Activated CD4-positive, alpha-beta T cell treated with anti-CD3 and anti-CD28 coated beads, Interleukin-2, amount 10 ng/mL, durations not matched to agents 24 days and 14 days (primary cell): ENCODE data around the gene ADCYAP1R1. TPM values are rescaled to one million over a fixed set of nuclear protein-coding genes. Genes with fewer than 3 reads are reported as not detected.

Source experiments
- DNase-seq: peaks from one replicate; pipeline ENCODE4 v3.0.0; 2022
- H3K27ac Mint-ChIP-seq: one replicate; pipeline ENCODE4 v1.8.0; 2022; ENCODE audit warnings: mild to moderate bottlenecking, mixed read lengths
- H3K27me3 Mint-ChIP-seq: one replicate; pipeline ENCODE4 v1.8.0; 2022; ENCODE audit warnings: mixed read lengths
- H3K36me3 Mint-ChIP-seq: one replicate; pipeline ENCODE4 v1.8.0; 2022; ENCODE audit warnings: low read depth, mild to moderate bottlenecking, mixed read lengths
- H3K4me1 Mint-ChIP-seq: one replicate; pipeline ENCODE4 v1.8.0; 2021; ENCODE audit warnings: mixed read lengths
- H3K4me3 Mint-ChIP-seq: one replicate; pipeline ENCODE4 v1.8.0; 2022; ENCODE audit warnings: mild to moderate bottlenecking, moderate library complexity, mixed read lengths
- H3K9me3 Mint-ChIP-seq: one replicate; pipeline ENCODE4 v1.8.0; 2021; ENCODE audit warnings: mixed read lengths
- intact Hi-C: fragments of 100-400 bp; cut with micrococcal nuclease; formaldehyde crosslinking; loops from one replicate; pipeline ENCODE4 v1.15.1; 2023
- total RNA-seq: library from RNA; stranded (reverse); gene quantifications from 2 replicates; pipeline ENCODE4 v1.2.3, GENCODE V29; 2022

ADCYAP1R1 gene
- total RNA-seq, 1 donor from 2014 or later = not detected

DNA sequence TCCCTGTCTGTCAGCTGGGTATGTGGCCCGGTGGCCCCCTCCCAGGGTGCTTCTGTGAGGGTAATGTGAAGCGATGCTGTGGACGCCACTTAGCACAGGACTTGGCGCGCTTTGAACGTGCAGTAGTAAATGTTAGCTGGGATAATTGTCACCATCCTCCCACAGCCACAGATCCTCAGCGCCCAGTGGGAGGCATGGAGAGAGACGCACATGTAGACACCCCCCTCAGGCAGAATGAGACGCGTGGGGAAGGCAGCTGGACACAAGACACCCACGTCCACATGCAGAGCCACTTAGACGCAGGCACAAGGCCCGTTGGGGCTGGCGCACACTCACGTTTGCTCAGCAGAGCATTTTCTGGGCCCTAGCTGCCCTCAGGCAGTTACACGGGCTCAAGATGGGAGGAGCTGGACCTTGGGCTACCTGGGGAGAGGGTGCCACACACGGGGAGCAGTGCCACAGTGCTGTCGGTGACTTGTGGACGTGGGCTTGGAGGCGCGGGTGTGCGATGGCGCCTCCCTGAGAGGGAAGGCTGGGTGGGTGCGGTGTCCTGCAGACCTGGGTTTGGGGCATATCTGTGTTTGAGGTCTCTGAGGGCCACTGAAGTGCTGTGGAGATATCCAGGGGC is 26.4 kb downstream of the ADCYAP1R1 start:
- no peaks in the 10 kb centered on the region for H3K9me3 Mint-ChIP-seq
- no peak for DNase-seq
- no peaks in the 10 kb centered on the region for H3K36me3 Mint-ChIP-seq
- no peaks in the 10 kb centered on the region for H3K4me1 Mint-ChIP-seq
- H3K4me3 Mint-ChIP-seq = no peak overlapping the region
- intact Hi-C loops = no loop called here
- H3K27ac Mint-ChIP-seq = no peak overlapping the region
- peaks cover 13% of the 10 kb centered on the region for H3K27me3 Mint-ChIP-seq

DNA sequence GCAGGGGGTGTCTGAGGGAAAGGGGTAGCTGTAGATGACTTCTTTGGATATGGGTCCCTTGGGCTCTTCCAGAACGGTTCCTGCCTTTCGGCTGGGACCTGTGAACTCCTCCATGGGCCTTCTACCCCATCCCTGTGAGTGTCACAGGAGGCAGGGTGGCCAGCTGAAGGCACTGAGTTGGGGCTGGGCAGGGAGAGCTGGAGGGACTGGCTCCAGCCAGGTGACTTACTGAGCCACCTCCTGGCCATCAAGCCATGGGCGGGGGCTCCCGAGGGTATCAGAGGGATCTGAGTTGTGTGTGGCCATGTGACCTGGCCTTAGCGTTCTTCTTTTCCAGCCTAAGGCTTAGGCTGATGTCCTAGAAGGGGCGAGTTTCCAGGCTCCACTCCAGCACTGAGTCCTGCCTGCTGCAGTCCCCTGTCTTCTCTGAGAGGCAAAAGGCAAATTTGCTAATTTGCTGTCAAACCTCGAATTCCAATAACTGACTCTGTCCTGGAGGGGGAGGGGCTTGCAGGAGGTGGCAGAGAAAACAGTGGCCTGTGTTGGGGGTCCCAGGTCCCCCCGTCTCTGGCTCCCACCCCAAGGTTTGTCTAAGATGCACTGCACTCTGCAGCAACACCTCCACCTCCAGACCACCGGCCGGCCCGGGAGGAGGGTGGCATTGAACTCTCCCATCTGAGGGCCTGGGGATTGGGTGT is 27.2 kb downstream of the ADCYAP1R1 start:
- no peak overlapping the region for H3K27ac Mint-ChIP-seq
- no peaks in the 10 kb centered on the region for H3K4me1 Mint-ChIP-seq
- H3K36me3 Mint-ChIP-seq = no peaks in the 10 kb centered on the region
- intact Hi-C loops = no loop called here
- H3K27me3 Mint-ChIP-seq = peaks cover 13% of the 10 kb centered on the region
- DNase-seq = no peak
- no peaks in the 10 kb centered on the region for H3K9me3 Mint-ChIP-seq
- H3K4me3 Mint-ChIP-seq = no peak overlapping the region

DNA sequence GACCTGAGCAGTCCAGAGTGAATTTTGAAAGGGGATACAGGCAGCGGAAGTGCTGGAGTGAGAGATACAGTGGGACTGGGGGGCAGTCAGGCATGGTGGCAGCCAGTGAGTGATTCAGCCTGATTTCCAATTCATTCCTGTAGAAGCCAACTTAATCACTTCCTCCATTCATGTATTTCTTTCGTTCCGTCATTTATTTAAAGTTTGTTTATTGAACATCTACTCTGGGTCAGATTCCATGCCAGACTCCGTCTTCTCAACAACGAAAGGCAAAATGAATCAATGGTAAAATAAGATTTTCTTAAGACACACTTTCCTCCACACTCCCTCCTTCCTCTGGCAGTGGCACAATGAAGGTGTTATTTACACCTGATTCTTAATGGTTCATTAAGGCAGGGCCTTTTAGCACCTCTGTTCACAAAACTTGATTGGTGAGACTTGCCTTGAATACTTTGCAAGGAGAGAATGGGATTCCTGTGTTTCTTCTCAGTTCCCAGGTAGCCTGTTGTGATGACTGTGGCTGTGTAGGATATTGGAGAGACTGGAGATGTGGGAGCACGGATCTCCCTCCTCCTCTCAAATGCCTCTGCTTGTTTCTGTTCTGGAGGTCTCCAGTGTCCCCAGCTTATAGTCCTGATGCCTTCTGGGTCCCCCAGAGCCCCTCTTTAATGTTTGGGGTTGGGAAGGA is 27.9 kb downstream of the ADCYAP1R1 start:
- Mint-ChIP-seq H3K4me1 (no peaks in the 10 kb centered on the region), H3K27ac (no peak overlapping the region), H3K27me3 (peaks cover 13% of the 10 kb centered on the region), H3K36me3 (no peaks in the 10 kb centered on the region), H3K9me3 (no peaks in the 10 kb centered on the region), H3K4me3 (no peak overlapping the region)
- intact Hi-C loops = no loop called here
- DNase-seq = no peak

DNA sequence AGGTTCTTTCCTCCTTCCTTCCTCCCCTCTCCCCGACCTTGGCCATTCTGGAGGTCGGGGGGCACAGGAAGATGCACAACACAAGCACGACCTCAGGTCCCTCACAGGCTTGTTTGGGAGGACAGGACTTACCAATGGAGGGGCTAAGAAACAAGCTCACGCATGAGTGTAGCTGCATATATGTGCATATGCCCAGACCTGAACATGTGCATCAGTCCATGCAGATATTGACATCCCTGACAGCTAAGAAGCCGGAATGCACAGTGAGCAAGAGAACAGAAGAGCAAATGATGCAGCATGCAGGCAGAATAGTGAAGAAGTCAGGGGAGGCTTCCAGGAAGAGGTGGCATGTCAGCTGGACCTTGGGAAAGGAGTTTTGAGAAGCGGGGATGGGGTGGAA is 28.7 kb downstream of the ADCYAP1R1 start:
- no peak overlapping the region for H3K27ac Mint-ChIP-seq

DNA sequence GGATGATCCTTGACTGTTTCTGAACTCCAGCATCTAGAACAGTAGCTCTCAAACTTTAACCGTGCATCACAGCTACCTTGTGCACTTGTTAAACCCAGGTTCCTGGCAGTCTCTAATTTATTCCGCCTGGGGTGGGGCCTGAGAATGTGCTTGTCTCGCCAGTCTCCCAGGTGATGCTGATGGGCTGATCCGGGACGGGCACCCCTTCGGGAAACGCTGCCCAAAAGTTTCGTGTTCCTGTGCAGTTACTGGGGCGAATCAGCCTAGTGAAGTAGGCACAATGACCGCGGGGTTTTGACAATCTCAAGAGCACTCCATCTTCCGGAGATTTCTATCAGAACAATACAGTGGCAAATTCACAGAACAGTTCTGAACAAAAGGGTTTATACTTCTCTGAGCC is 29.9 kb downstream of the ADCYAP1R1 start:
- H3K27me3 Mint-ChIP-seq = peaks cover 13% of the 10 kb centered on the region
- H3K4me3 Mint-ChIP-seq = no peak overlapping the region
- no peak overlapping the region for H3K27ac Mint-ChIP-seq
- no peaks in the 10 kb centered on the region for H3K4me1 Mint-ChIP-seq
- DNase-seq = no peak
- intact Hi-C loops = no loop called here
- H3K9me3 Mint-ChIP-seq = no peaks in the 10 kb centered on the region
- H3K36me3 Mint-ChIP-seq = no peaks in the 10 kb centered on the region

More for the DNA sequence above, 28.7 kb downstream of the ADCYAP1R1 start:
- H3K4me1 Mint-ChIP-seq = no peaks in the 10 kb centered on the region
- no peak overlapping the region for H3K4me3 Mint-ChIP-seq
- H3K36me3 Mint-ChIP-seq = no peaks in the 10 kb centered on the region
- DNase-seq = no peak
- H3K27me3 Mint-ChIP-seq = peaks cover 13% of the 10 kb centered on the region
- intact Hi-C loops = no loop called here
- no peaks in the 10 kb centered on the region for H3K9me3 Mint-ChIP-seq

DNA sequence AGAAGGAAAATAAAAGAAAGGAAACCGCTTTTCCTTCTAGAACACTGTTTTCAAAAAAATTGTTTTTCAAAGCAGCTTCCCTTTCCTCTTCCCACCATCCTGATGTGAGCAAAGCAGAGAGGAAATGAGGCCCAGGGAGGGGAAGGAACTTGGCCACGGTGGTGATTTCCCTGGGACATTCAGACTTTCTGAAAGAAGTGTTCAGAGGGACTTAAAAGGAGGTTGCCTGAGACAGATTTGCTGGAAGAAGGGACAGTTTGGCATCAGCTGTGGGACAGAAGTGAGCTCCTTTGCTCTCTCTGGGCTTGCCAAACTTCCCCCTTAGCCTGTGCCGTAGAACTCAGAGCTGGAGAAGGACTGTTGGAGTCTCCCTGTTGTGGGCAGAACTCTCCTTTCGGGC is 30.3 kb downstream of the ADCYAP1R1 start:
- intact Hi-C loops = no loop called here
- no peaks in the 10 kb centered on the region for H3K4me1 Mint-ChIP-seq
- no peaks in the 10 kb centered on the region for H3K36me3 Mint-ChIP-seq
- peaks cover 13% of the 10 kb centered on the region for H3K27me3 Mint-ChIP-seq
- no peak for DNase-seq
- H3K9me3 Mint-ChIP-seq = no peaks in the 10 kb centered on the region
- H3K4me3 Mint-ChIP-seq = no peak overlapping the region
- H3K27ac Mint-ChIP-seq = no peak overlapping the region

DNA sequence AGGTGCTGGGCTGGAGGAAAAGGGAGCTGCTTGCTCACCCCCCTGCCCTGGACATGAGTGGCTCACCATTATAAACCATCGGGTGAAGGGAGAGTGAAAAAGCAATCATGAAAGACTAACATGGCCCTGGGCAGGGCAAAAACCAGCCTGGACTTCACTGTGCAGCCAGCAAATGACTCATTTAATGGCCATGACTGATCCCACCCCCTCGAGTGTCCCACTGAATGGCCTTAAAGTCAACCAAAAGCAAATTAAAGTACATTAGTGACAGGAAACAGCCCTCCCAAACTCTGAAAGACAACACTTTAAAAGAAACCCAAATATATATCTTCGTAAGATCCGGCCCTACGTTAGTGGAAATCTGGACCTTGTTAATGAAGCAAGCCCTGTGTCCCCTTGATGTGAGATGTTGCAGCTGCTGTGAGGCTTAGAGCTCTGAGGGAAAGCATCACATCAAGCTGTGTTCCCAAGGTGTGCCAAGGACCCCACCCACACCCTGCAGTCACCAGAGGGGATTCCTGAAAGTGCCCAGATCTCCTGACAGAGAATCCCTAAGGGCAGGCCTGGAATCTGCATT is 31.2 kb downstream of the ADCYAP1R1 start:
- Mint-ChIP-seq H3K9me3 (no peaks in the 10 kb centered on the region), H3K27me3 (peaks cover 13% of the 10 kb centered on the region), H3K4me3 (no peak overlapping the region), H3K4me1 (no peaks in the 10 kb centered on the region), H3K36me3 (no peaks in the 10 kb centered on the region), H3K27ac (no peak overlapping the region)
- DNase-seq = no peak
- intact Hi-C loops = no loop called here

DNA sequence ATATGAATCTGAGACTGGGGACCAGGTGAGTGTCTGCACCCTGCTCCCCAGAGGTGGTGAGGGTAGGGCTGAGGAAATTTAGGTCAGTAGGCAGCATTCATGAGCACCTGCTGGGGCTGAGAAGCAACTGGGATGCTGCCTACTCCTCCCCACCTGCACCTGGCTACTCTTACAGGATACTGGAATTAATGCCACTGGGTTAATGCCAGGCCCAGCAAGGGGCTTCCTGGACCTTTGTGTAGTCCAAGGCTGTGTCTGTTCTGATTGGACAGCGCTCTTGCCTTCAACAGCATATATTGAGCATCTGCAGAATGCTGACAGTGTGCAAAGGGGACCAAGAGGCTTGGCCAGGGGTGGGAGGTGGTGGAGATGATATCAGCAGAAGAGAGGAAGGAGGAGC is 32.1 kb downstream of the ADCYAP1R1 start:
- no peaks in the 10 kb centered on the region for H3K9me3 Mint-ChIP-seq
- no peaks in the 10 kb centered on the region for H3K4me1 Mint-ChIP-seq
- H3K36me3 Mint-ChIP-seq = no peaks in the 10 kb centered on the region
- H3K4me3 Mint-ChIP-seq = no peak overlapping the region
- no peak for DNase-seq
- intact Hi-C loops = no loop called here
- H3K27me3 Mint-ChIP-seq = peaks cover 13% of the 10 kb centered on the region
- no peak overlapping the region for H3K27ac Mint-ChIP-seq

DNA sequence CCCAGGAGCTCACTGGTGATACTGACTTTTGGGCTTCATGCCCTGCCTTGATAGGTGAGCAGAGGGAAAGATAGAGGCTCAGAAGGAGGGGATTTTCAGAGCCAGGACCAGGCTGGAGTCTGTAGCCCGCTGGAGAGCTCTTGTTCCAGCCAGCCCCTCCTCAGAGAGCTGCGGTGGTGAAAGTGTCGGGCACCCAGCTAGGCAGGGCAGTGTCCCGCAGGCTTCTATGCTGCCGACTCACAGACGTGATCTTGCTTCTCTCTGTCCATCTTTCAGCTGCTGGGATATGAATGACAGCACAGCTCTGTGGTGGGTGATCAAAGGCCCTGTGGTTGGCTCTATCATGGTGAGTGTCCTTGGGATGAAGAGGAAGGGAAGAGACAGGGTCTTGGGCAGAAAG is 35.2 kb downstream of the ADCYAP1R1 start:
- Mint-ChIP-seq H3K27ac (no peak overlapping the region), H3K4me3 (no peak overlapping the region), H3K9me3 (no peaks in the 10 kb centered on the region), H3K27me3 (peaks cover 15% of the 10 kb centered on the region), H3K4me1 (no peaks in the 10 kb centered on the region), H3K36me3 (no peaks in the 10 kb centered on the region)
- no peak for DNase-seq
- intact Hi-C loops = no loop called here

DNA sequence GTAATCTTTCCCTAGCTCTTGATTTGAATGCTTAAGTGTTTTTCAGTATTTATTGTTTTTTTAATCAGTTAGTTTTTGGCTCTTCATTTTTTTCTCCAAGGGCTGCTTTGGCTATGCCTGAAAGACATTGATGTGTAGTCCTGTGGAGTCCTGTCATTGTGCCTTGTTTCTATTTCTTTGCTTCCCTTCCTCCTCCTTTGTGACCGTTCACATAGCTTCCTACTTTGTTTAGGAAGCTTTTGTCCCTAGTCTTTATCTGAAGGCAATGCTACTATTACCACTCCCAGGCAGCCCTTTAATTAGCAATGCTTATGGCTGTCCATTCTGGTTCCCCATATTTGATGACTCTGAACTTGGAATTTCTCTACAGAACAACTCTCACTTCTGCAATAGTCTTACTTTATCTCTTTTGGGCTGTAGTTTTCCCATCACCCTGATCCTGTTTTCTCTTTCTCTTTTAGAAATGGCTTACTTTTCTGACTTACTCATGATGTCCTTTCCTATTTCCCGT is 39.9 kb downstream of the ADCYAP1R1 start:
- Mint-ChIP-seq H3K9me3 (no peaks in the 10 kb centered on the region), H3K4me3 (no peak overlapping the region), H3K27me3 (peaks cover 10% of the 10 kb centered on the region), H3K36me3 (no peaks in the 10 kb centered on the region), H3K4me1 (no peaks in the 10 kb centered on the region), H3K27ac (no peak overlapping the region)
- DNase-seq = no peak
- intact Hi-C loops = no loop called here

DNA sequence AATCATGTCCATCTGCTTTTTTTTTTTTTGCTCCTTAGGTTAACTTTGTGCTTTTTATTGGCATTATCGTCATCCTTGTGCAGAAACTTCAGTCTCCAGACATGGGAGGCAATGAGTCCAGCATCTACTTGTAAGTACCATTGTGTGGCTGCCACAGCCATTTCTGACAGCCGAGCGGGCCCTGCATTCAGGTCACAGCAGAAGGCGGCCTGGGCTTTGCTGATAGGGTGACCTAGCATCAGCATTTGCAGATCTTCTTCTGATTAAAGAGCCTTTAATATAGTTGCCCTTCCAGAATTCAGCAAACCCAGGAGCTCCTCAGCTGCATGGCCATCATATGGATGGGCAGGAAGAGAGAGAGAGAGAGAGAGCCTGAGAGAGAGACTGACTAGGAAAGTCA is 40.5 kb downstream of the ADCYAP1R1 start:
- Mint-ChIP-seq H3K4me3 (no peak overlapping the region), H3K4me1 (no peaks in the 10 kb centered on the region), H3K36me3 (no peaks in the 10 kb centered on the region), H3K27me3 (peaks cover 10% of the 10 kb centered on the region), H3K9me3 (no peaks in the 10 kb centered on the region), H3K27ac (no peak overlapping the region)
- intact Hi-C loops = no loop called here
- no peak for DNase-seq

DNA sequence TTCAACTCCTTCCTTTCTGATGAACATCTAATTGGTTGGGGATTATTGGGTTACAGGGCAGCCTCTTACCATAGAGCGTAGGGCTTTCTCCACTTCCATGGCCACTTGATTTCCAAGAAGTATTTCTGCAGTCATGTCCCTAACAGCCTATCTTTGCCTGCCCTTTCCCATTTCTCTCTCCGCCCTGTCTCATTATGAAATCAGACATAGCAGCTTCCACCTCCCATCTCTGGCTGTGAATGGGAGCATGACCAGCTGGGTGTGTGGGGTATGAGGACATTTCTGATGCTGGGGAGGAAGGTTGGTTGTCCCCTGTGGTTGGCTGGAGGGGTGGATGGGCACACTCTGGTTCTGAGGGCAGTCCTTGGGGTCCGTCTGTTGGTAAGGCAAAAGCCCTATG is 41.2 kb downstream of the ADCYAP1R1 start:
- Mint-ChIP-seq H3K27me3 (peaks cover 10% of the 10 kb centered on the region), H3K9me3 (no peaks in the 10 kb centered on the region), H3K36me3 (no peaks in the 10 kb centered on the region), H3K4me3 (no peak overlapping the region), H3K4me1 (no peaks in the 10 kb centered on the region), H3K27ac (no peak overlapping the region)
- no peak for DNase-seq
- intact Hi-C loops = no loop called here

DNA sequence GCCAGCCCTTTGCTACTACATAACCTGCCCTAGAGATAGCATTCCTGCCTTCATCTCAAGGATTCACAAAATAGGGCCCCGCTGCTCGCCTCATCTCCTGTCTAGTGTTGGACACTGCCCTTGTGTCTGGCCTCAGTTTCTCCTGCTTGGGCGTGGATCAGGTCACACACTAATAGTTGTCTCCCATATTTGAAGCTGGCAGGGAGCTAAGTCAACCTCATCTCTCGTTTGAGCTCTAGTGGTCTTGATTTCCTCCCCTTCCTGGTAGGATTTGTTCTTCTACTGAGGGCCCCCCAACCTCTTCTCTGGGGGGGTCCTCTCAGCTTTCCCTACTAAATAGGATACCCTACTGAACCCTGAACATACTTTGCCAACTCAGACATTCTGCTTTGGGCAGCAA is 42.2 kb downstream of the ADCYAP1R1 start:
- Mint-ChIP-seq H3K27me3 (peaks cover 10% of the 10 kb centered on the region), H3K36me3 (no peaks in the 10 kb centered on the region), H3K9me3 (no peaks in the 10 kb centered on the region), H3K27ac (no peak overlapping the region), H3K4me1 (no peaks in the 10 kb centered on the region), H3K4me3 (no peak overlapping the region)
- intact Hi-C loops = no loop called here
- no peak for DNase-seq
